Gastroesophageal sphincter (tissue), 3 donors: ENCODE data around the gene CPED1.
"Not testable (repeated sequence)": the region's sequence is repeated elsewhere in the genome, so short reads cannot be mapped to it uniquely, and the experiment has no call there.

Experiments
- CTCF ChIP-seq, 4 experiments: fragments of 200-600 bp in 2 of 4; fragments of 450-650 bp in 2 of 4; sonication (generic) in 1 of 4; IDR thresholded peaks; one replicate each; pipeline ENCODE4 v1.5.1; 2017 to 2019; ENCODE audit warnings: antibody characterized with exemption in 4 of 4, mild to moderate bottlenecking in 2 of 4, moderate library complexity in 2 of 4
- EP300 ChIP-seq: sonication (generic); formaldehyde crosslinking; IDR thresholded peaks from one replicate; pipeline ENCODE4 v1.6.1; 2017; ENCODE audit warnings: antibody characterized with exemption, mild to moderate bottlenecking
- POLR2A ChIP-seq, 2 donors: fragments of 450-650 bp; IDR thresholded peaks; one replicate each; pipeline ENCODE4 v1.6.1; 2017; ENCODE audit warnings: antibody characterized with exemption in 2 of 2, mild to moderate bottlenecking in 2 of 2, moderate library complexity in 1 of 2
- POLR2AphosphoS5 ChIP-seq: sonication (generic); formaldehyde crosslinking; IDR thresholded peaks from one replicate; pipeline ENCODE4 v1.6.1; 2017; ENCODE audit warnings: antibody characterized with exemption

GRCh38 chr7:120983592-120983991 lies 4.9 kb upstream of the CPED1 start:
- TF ChIP-seq POLR2A (IDR thresholded peaks at IDR 0.05); CTCF (IDR thresholded peaks at IDR 0.05); POLR2AphosphoS5; EP300: not testable (repeated sequence)
